RWPE2 (cell line): ENCODE measurements around the gene VIPR1.
"Not testable (repeated sequence)": the region's sequence is repeated elsewhere in the genome, so short reads cannot be mapped to it uniquely, and the experiment has no call there.

ENCODE experiments used
- ATAC-seq: fragments of 200-7000 bp; cut with Tn5 transposase; 3 replicates; pipeline ENCODE4 v1.9.1; 2021; ENCODE audit warnings: low read depth
- DNase-seq: peaks from one replicate; pipeline ENCODE4 v3.0.0-alpha.2; 2020; ENCODE audit warnings: low spot score
- H3K27ac ChIP-seq: fragments of 450-650 bp; 2 replicates; pipeline ENCODE4 v1.5.1; 2017; ENCODE audit warnings: mild to moderate bottlenecking; ENCODE audit not compliant: poor library complexity, severe bottlenecking
- H3K27me3 ChIP-seq: fragments of 250-450 bp; sonication (Bioruptor Pico); 2 replicates; pipeline ENCODE4 v1.5.1; 2021; ENCODE audit warnings: mild to moderate bottlenecking, moderate library complexity; ENCODE audit not compliant: insufficient read depth, poor library complexity, severe bottlenecking
- H3K36me3 ChIP-seq: fragments of 250-450 bp; sonication (Bioruptor Pico); 2 replicates; pipeline ENCODE4 v1.5.1; 2020; ENCODE audit warnings: low read depth, mild to moderate bottlenecking, moderate library complexity
- H3K4me1 ChIP-seq: fragments of 250-450 bp; sonication (Bioruptor Pico); 2 replicates; pipeline ENCODE4 v1.5.1; 2021; ENCODE audit warnings: mild to moderate bottlenecking, moderate library complexity; ENCODE audit not compliant: insufficient read depth, poor library complexity, severe bottlenecking
- H3K4me3 ChIP-seq: fragments of 250-450 bp; sonication (Bioruptor Pico); 2 replicates; pipeline ENCODE4 v1.5.1; 2021; ENCODE audit warnings: mild to moderate bottlenecking, moderate library complexity; ENCODE audit not compliant: severe bottlenecking
- H3K9me3 ChIP-seq: fragments of 250-450 bp; sonication (Bioruptor Pico); 2 replicates; pipeline ENCODE4 v1.5.1; 2021; ENCODE audit warnings: mild to moderate bottlenecking, moderate library complexity; ENCODE audit not compliant: severe bottlenecking
- CTCF ChIP-seq: fragments of 450-650 bp; IDR thresholded peaks from one replicate; pipeline ENCODE4 v1.5.1; 2017; ENCODE audit warnings: mild to moderate bottlenecking, moderate library complexity; ENCODE audit not compliant: poor library complexity, severe bottlenecking

Gene VIPR1

GRCh38 chr3:42572278-42572677 lies 69.8 kb downstream of the VIPR1 start:
- no peak overlapping the region for H3K4me3 ChIP-seq
- no peaks in the 10 kb centered on the region for H3K4me1 ChIP-seq
- no peak overlapping the region for H3K27ac ChIP-seq
- no peak for DNase-seq
- ATAC-seq, result peak; percentile 91
- peaks cover 62% of the 10 kb centered on the region for H3K36me3 ChIP-seq
- H3K9me3 ChIP-seq, result peaks cover 8% of the 10 kb centered on the region
- peak; percentile 68 for TF ChIP-seq CTCF
- no peaks in the 10 kb centered on the region for H3K27me3 ChIP-seq

- ATAC-seq (no peak), DNase-seq (no peak)
- Histone ChIP-seq H3K27ac (no peak overlapping the region), H3K27me3 (no peaks in the 10 kb centered on the region), H3K9me3 (peaks cover 8% of the 10 kb centered on the region), H3K4me1 (no peaks in the 10 kb centered on the region), H3K4me3 (no peak overlapping the region), H3K36me3 (peaks cover 52% of the 10 kb centered on the region)
- no peak for TF ChIP-seq CTCF
Measured at GRCh38 chr3:42575137-42575741, 72.8 kb downstream of the VIPR1 start.

- H3K4me1 ChIP-seq, result peaks cover 7% of the 10 kb centered on the region
- H3K4me3 ChIP-seq, result no peak overlapping the region
- peaks cover 8% of the 10 kb centered on the region for H3K9me3 ChIP-seq
- no peak overlapping the region for H3K27ac ChIP-seq
- ATAC-seq, result no peak
- peaks cover 45% of the 10 kb centered on the region for H3K36me3 ChIP-seq
- TF ChIP-seq CTCF, result no peak
- no peak for DNase-seq
- H3K27me3 ChIP-seq, result no peaks in the 10 kb centered on the region
Measured at GRCh38 chr3:42578054-42578453, 75.6 kb downstream of the VIPR1 start.

GRCh38 chr3:42579346-42579745 lies 76.9 kb downstream of the VIPR1 start:
- peaks cover 32% of the 10 kb centered on the region for H3K36me3 ChIP-seq
- H3K4me3 ChIP-seq, DNase-seq, H3K4me1 ChIP-seq, H3K27me3 ChIP-seq, ATAC-seq, H3K27ac ChIP-seq, H3K9me3 ChIP-seq: not testable (repeated sequence)

- Histone ChIP-seq H3K4me1 (peaks cover 7% of the 10 kb centered on the region), H3K9me3 (no peaks in the 10 kb centered on the region), H3K4me3 (peak overlapping the region; percentile 96), H3K36me3 (peaks cover 14% of the 10 kb centered on the region), H3K27ac (peak overlapping the region; percentile 64), H3K27me3 (no peaks in the 10 kb centered on the region)
- TF ChIP-seq CTCF, result no peak
- no peak for ATAC-seq
- DNase-seq, result no peak
Measured at GRCh38 chr3:42581400-42581708, 78.9 kb downstream of the VIPR1 start.
